HCT116 (cell line): ENCODE data around the gene SCARF1. TPM values are rescaled to one million over a fixed set of nuclear protein-coding genes. Genes with fewer than 3 reads are reported as not detected.

Experiments used
- ATAC-seq: fragments of 200-7000 bp; cut with Tn5 transposase; 2 replicates; pipeline ENCODE4 v1.9.1; 2020; ENCODE audit warnings: mild to moderate bottlenecking, moderate library complexity
- BruUV-seq: library from RNA; stranded (reverse); fragments of 400-500 nt; replicated peaks from 2 replicates; lab custom pipeline; 2021; lab: Mats Ljungman, UMichigan
- CTCF ChIA-PET: fragments of 300-600 bp; sonication (Branson Sonifier 250); formaldehyde crosslinking; loops from one replicate; lab custom pipeline; 2021; ENCODE audit warnings: antibody characterized with exemption; lab: Charles Lee
- POLR2A ChIA-PET: fragments of 300-600, 350-600 bp; sonication (Branson Sonifier 250); formaldehyde crosslinking; loops from one replicate; lab custom pipeline; 2021; ENCODE audit warnings: antibody characterized with exemption; lab: Charles Lee
- RAD21 ChIA-PET, 2 experiments: fragments of 300-600 bp; sonication (Branson Sonifier 250); formaldehyde crosslinking; loops; one replicate each; lab custom pipeline; 2023; ENCODE audit warnings: low total read pairs in 2 of 2; ENCODE audit not compliant: uncharacterized antibody in 2 of 2, unreplicated experiment in 2 of 2, low non-redundant PET in 1 of 2; lab: Charles Lee
- DNase-seq: peaks from one replicate; pipeline ENCODE4 v3.0.0-alpha.2; 2010; ENCODE audit warnings: low read depth, low spot score
- H2AFZ ChIP-seq: fragments of 200-600 bp; shearing (Covaris generic), sonication (generic); 2 replicates; pipeline ENCODE4 v1.6.1; 2017; ENCODE audit warnings: low read depth, mixed run types, mixed read lengths, antibody characterized with exemption, low read length; ENCODE audit not compliant: poor library complexity, severe bottlenecking
- H3K27ac ChIP-seq: 2 replicates; pipeline ENCODE4 v1.5.1; 2012; ENCODE audit warnings: low read depth, low read length
- H3K27me3 ChIP-seq: fragments of 200-600 bp; sonication (generic); 2 replicates; pipeline ENCODE4 v1.6.1; 2016; ENCODE audit warnings: mixed run types, low read length, mixed read lengths; ENCODE audit not compliant: insufficient read depth
- H3K36me3 ChIP-seq, 2 experiments: fragments of 200-500 bp in 1 of 2; fragments of 200-600 bp in 1 of 2; sonication (Bioruptor generic) in 1 of 2; sonication (generic) in 1 of 2; 2 replicates each; pipeline versions ENCODE4 v1.5.1 to v1.6.1; 2014 to 2016; ENCODE audit warnings: low read length in 2 of 2, inconsistent platforms in 1 of 2, mixed read lengths in 1 of 2, mixed run types in 1 of 2; ENCODE audit not compliant: insufficient read depth in 2 of 2, control insufficient read depth in 1 of 2
- H3K4me1 ChIP-seq, 2 experiments: fragments of 200-600 bp in 1 of 2; sonication (generic) in 1 of 2; 2 replicates each; pipeline versions ENCODE4 v1.5.1 to v1.6.1; 2012 to 2017; ENCODE audit warnings: low read length in 2 of 2, inconsistent platforms in 1 of 2, mild to moderate bottlenecking in 1 of 2, mixed read lengths in 1 of 2, mixed run types in 1 of 2, moderate library complexity in 1 of 2; ENCODE audit not compliant: insufficient read depth in 2 of 2, control insufficient read depth in 1 of 2
- H3K4me2 ChIP-seq: fragments of 200-600 bp; sonication (generic); 2 replicates; pipeline ENCODE4 v1.6.1; 2017; ENCODE audit warnings: mixed run types, low read length, mixed read lengths
- H3K4me3 ChIP-seq, 2 experiments: fragments of 200-600 bp in 1 of 2; sonication (generic) in 1 of 2; replicated peaks in 1 of 2; 2 replicates each; pipeline ENCODE4 v1.5.1; 2011 to 2016; ENCODE audit warnings: low read length in 2 of 2, control low read depth in 1 of 2, low read depth in 1 of 2, mild to moderate bottlenecking in 1 of 2, mixed read lengths in 1 of 2, mixed run types in 1 of 2
- H3K79me2 ChIP-seq: fragments of 200-600 bp; sonication (generic); 2 replicates; pipeline ENCODE4 v1.6.1; 2017; ENCODE audit warnings: mild to moderate bottlenecking, mixed run types, low read length, moderate library complexity, mixed read lengths; ENCODE audit not compliant: insufficient read depth
- H3K9ac ChIP-seq: fragments of 200-600 bp; sonication (generic); 2 replicates; pipeline ENCODE4 v1.6.1; 2016; ENCODE audit warnings: low read length, mixed read lengths
- H3K9me2 ChIP-seq: fragments of 200-600 bp; sonication (generic), shearing (Covaris generic); 2 replicates; pipeline ENCODE4 v1.6.1; 2017; ENCODE audit warnings: mixed run types, mild to moderate bottlenecking, moderate library complexity; ENCODE audit not compliant: insufficient read depth
- H3K9me3 ChIP-seq, 2 experiments: fragments of 200-500 bp in 1 of 2; fragments of 200-600 bp in 1 of 2; sonication (Bioruptor generic) in 1 of 2; sonication (generic) in 1 of 2; 2 replicates each; pipeline ENCODE4 v1.6.1; 2014 to 2017; ENCODE audit warnings: low read length in 2 of 2, mixed read lengths in 2 of 2, inconsistent platforms in 1 of 2, low read depth in 1 of 2, mild to moderate bottlenecking in 1 of 2, mixed run types in 1 of 2, moderate library complexity in 1 of 2; ENCODE audit not compliant: control insufficient read depth in 1 of 2, insufficient read depth in 1 of 2
- H4K20me1 ChIP-seq: fragments of 200-600 bp; sonication (generic), shearing (Covaris generic); 2 replicates; pipeline ENCODE4 v1.6.1; 2017; ENCODE audit warnings: mixed run types, mild to moderate bottlenecking, moderate library complexity; ENCODE audit not compliant: insufficient read depth
- CEBPB ChIP-seq: IDR thresholded peaks from 2 replicates; pipeline ENCODE4 v1.6.1; 2012; ENCODE audit warnings: low read depth
- ELF1 ChIP-seq: IDR thresholded peaks from 2 replicates; pipeline ENCODE4 v1.6.1; 2012; ENCODE audit warnings: low read depth, borderline replicate concordance
- EZH2phosphoT487 ChIP-seq: fragments of 200-600 bp; IDR thresholded peaks from 2 replicates; pipeline ENCODE4 v1.6.1; 2018; ENCODE audit warnings: antibody characterized with exemption, borderline replicate concordance
- POLR2A ChIP-seq: IDR thresholded peaks from 2 replicates; pipeline ENCODE4 v1.7.0; 2011; ENCODE audit warnings: borderline replicate concordance; ENCODE audit not compliant: insufficient read depth, insufficient read length; ENCODE audit errors: extremely low read depth
- RAD21 ChIP-seq: IDR thresholded peaks from 2 replicates; pipeline ENCODE4 v1.6.1; 2012; ENCODE audit warnings: low read depth, mild to moderate bottlenecking
- SP1 ChIP-seq: IDR thresholded peaks from 2 replicates; pipeline ENCODE4 v1.6.1; 2012; ENCODE audit warnings: low read depth
- TCF7L2 ChIP-seq: IDR thresholded peaks from 2 replicates; pipeline ENCODE4 v1.7.0; 2011; ENCODE audit warnings: borderline replicate concordance, inconsistent platforms; ENCODE audit not compliant: insufficient read depth, insufficient read length; ENCODE audit errors: extremely low read depth
- ZFX ChIP-seq: fragments of 450-650 bp; IDR thresholded peaks from 2 replicates; pipeline ENCODE4 v1.6.1; 2017
- ZNF274 ChIP-seq: fragments of 200-500 bp; sonication (Bioruptor generic); IDR thresholded peaks from 2 replicates; pipeline ENCODE4 v1.6.1; 2014; ENCODE audit warnings: mild to moderate bottlenecking, low read depth, low read length, inconsistent platforms
- intact Hi-C: fragments of 100-400 bp; cut with micrococcal nuclease; formaldehyde crosslinking; loops from 2 replicates; pipeline ENCODE4 v1.10.0; 2022
- total RNA-seq: library from RNA; stranded (reverse); gene quantifications from one replicate; pipeline ENCODE4 v1.2.1, GENCODE V29; 2021; ENCODE audit not compliant: unreplicated experiment
- TF ChIP-seq, protein P1 (sequence below): IDR thresholded peaks from 2 replicates; pipeline ENCODE4 v1.6.1; 2012

Gene SCARF1
- total RNA-seq, 1 experiment from 2014 or later: 2.2 TPM

DNA sequence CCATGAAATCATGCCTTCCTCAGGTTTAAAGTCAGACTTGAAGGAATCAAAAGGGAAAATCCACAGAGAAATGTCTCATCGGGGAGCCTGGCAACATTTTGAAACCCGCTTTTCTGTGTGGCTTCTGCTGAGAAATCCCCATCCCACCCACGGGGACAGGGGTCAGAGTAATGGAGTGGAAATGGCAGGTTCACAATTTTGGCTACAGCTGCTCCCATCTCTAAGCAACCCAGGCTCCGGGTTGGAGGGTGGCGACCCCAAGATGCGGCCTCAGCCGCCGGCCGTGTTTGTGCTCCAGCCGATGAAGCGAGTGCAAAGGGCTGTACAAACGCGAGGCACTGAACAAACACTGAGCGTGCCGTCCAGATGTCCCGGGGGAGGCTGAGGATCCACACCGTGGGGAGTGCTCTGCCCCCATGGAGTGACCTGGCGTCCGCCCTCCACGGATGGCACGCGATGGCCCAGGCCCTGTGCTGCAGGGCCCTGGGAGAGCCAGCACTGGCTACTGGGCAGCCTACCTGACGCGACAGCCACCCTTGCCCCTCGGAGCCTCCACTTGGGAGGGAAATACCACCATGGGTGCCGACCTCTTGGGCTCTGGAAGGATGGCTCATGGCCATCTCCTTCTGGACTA is 39.1 kb downstream of the SCARF1 start:
- ChIA-PET CTCF (no interaction called here), POLR2A (no interaction called here), RAD21 (no interaction called here)
- Histone ChIP-seq H3K4me2 (no peak overlapping the region), H3K4me3 (no peak overlapping the region), H3K27me3 (no peaks in the 10 kb centered on the region), H3K9me2 (no peaks in the 10 kb centered on the region), H3K27ac (no peak overlapping the region), H2AFZ (no peak overlapping the region), H3K9me3 (peaks cover 5 to 7% of the 10 kb centered on the region in 2 experiments; a peak in 2 of 4 replicates), H4K20me1 (no peaks in the 10 kb centered on the region), H3K4me1 (no peaks in the 10 kb centered on the region), H3K79me2 (no peaks in the 10 kb centered on the region), H3K9ac (no peak overlapping the region), H3K36me3 (no peaks in the 10 kb centered on the region)
- no peak for DNase-seq
- ATAC-seq: no peak
- BruUV-seq: no TSS peak
- intact Hi-C loops: no loop called here
- TF ChIP-seq ZFX: no peak
- TF ChIP-seq POLR2A: no peak
- TF ChIP-seq RAD21: no peak
- no peak for TF ChIP-seq ELF1
- TF ChIP-seq SP1: no peak
- TF ChIP-seq, protein P1, sequence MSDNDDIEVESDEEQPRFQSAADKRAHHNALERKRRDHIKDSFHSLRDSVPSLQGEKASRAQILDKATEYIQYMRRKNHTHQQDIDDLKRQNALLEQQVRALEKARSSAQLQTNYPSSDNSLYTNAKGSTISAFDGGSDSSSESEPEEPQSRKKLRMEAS: no peak
- no peak for TF ChIP-seq TCF7L2
- TF ChIP-seq EZH2phosphoT487: no peak

DNA sequence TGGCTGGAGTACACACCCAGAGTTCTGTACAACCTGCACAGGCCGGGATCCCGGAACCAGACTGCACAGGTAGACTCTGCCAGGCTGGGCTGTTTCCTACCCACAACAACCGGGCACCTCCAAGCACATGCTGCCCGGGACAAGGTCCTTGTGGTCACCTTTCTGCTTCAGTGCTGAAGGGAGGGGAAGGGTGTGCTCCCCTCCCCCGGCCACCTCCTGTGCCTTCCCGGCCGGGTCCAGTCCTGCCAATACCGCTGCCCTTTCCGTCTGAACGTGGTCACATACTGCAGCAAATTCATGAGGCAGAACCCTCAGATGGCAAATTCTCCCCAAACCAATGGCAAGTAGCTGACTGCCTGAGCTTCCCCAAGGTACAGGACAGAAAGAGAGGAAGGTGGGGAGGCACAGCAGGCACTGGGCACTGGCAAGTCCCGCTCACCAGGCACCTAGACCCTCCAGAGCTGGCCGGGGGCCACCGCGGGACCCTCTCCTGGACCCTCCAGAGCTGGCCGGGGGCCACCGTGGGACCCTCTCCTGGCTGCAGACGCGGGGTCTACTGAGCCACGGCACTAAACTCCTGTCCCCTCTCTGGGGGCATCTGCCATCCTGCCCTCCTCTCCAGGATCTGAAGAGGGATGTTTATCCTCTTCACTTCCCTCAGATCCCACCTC is 39.7 kb downstream of the SCARF1 start:
- Histone ChIP-seq H3K9me3 (peaks cover 5 to 11% of the 10 kb centered on the region in 2 experiments; a peak in 2 of 4 replicates), H3K4me1 (no peaks in the 10 kb centered on the region), H4K20me1 (no peaks in the 10 kb centered on the region), H3K9me2 (no peaks in the 10 kb centered on the region), H3K27me3 (no peaks in the 10 kb centered on the region), H3K36me3 (no peaks in the 10 kb centered on the region), H3K79me2 (no peaks in the 10 kb centered on the region), H3K27ac (no peak overlapping the region), H3K4me2 (no peak overlapping the region), H3K4me3 (no peak overlapping the region), H3K9ac (no peak overlapping the region), H2AFZ (no peak overlapping the region)
- ChIA-PET CTCF (no interaction called here), RAD21 (no interaction called here), POLR2A (interaction anchor here (1.2 kb wide), 1 partner anchor 12 kb away, joined by 3 read pairs; no protein-coding TSS in a partner anchor)
- ATAC-seq (no peak), DNase-seq (no peak)
- BruUV-seq: no TSS peak
- intact Hi-C loops: no loop called here
- TF ChIP-seq ZNF274 (no peak), CEBPB (no peak)
- TF ChIP-seq, protein P1: no peak
- TF ChIP-seq, all 23 proteins: peak for 0
